ENCODE data around the gene LMX1B.

- TF ChIP-seq CTCF (IDR thresholded peaks at IDR 0.05) (no peak), ZFX (IDR thresholded peaks at IDR 0.05; ENCODE audit: borderline replicate concordance) (no peak)
Observed at GRCh38 chr9:126631254-126631653, 17.5 kb downstream of the LMX1B start.
